GM21367 (cell line): ENCODE results near the gene OTUB2.

Experiments
- ATAC-seq: cut with Tn5 transposase; IDR thresholded peaks from one replicate; pipeline ENCODE4 v1.9.1; 2021; ENCODE audit not compliant: unreplicated experiment

OTUB2 gene

DNA sequence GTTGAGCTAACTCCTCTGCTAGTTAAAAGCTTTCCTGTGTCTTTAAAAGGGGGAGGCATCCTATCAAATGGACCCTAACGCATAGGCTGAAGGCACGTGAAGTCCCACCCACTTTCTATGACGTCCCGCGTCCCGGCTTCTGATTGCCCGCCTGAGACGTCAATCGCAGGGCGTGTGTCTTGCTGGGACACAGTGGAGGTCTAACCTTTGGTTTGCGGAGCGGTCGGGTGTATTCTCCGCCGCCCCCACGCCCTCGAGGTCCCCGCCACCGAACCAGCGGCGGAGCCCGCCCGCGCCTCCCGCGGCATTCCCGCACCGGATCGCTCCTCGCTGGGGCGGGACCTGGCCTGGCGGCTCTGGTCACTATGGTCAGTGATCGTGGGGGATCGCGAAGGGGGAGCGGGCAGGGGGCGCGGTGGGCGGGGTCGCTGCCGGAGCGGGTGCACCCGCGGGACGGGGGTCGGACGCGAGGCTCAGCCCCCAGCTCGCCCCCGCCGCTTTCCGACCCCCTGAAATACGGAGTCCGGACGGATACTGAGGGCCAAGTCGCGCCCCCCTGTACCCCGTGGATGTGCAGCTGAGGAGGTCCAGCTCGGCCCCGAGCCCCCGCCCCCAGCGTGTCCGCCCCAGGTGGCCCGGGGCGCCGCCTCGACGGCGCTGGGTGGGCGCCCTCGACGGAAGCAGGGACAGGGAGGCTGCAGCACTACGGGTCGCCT, at the start of gene OTUB2:
TSS of gene OTUB2 (plus strand) at position 168 of the 716 bp plus-strand sequence. CDS start at position 366, 198 bp downstream.
- ATAC-seq = peak; percentile 100

DNA sequence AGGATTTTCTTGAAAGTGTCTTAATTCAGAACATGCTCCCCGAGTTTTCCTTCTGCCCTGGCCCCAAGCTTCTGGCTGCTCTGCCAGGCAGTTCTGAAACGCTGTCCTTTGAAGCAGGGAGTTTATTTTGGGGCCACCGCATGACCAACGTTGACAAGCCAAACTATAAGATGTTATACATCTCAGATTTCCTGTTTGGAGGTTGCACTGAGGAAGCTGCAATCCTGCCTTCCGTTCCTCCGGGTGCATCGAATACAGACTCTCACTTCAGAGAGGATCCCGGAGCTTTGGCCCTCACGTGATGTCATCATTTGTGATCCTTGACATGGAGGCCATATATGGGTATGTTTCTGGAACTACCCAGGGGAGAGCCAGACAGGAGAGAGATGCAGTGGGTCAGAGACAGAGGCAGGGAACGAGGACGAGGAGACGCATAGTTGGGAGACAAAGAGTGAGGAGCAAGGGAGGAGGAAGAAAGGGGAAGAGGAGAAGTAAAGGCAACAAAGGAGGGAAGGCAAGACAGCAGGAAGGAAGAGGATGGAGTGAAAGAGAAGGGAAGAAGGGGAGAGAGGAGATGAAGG, 49.6 kb upstream of the OTUB2 start, which contains the start of gene ASB2:
TSS of gene ASB2 (minus strand) at position 94 of the 581 bp plus-strand sequence. CDS start 12,031 bp downstream, outside the sequence.
- ATAC-seq = peak; percentile 8

- no peak for ATAC-seq
Measured at GRCh38 chr14:93977171-93977570, 49.0 kb upstream of the OTUB2 start.

- ATAC-seq = peak; percentile 37
Measured at GRCh38 chr14:93977790-93978581, 48.2 kb upstream of the OTUB2 start.

GRCh38 chr14:93978735-93979134, 47.4 kb upstream of the OTUB2 start:
- no peak for ATAC-seq

DNA sequence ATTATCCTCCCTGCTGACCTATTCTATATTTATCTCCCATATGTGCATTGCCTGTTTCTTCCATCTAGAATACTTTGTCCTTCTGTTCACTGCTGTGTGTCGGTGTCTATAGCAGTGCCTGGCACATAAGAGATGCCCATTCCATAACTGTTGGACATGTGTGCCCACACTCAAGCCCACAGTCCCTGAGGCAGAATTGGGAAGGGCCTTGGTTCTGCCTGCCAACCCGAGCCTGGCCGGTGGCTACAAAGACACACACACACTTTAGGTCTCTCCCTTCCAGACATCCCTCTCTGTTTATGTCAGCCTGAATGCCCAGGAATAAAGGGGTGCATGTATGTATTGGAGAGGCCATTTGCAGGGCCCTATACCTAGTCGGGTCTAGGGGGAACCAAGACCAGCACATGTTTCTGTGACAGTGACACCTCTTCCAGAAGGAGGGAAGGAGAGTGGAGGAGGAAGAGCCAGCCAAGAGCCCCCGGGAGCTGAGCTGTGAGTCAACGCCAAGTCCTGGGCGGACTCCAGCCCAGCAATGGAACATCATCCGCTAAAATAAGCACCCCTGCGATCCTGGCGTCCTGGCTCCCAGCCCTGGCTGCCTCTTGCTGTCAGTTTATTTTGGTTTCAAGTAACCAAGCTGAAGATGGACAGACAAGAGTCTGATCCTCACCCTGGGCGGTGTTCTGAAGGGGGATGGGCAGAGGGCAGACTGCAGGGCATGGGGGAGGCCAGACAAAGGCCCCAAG, 45.5 kb upstream of the OTUB2 start:
- no peak for ATAC-seq

- no peak for ATAC-seq
Measured at GRCh38 chr14:93981316-93982229, 44.6 kb upstream of the OTUB2 start.

GRCh38 chr14:93982230-93983007, 43.7 kb upstream of the OTUB2 start:
- ATAC-seq = no peak

DNA sequence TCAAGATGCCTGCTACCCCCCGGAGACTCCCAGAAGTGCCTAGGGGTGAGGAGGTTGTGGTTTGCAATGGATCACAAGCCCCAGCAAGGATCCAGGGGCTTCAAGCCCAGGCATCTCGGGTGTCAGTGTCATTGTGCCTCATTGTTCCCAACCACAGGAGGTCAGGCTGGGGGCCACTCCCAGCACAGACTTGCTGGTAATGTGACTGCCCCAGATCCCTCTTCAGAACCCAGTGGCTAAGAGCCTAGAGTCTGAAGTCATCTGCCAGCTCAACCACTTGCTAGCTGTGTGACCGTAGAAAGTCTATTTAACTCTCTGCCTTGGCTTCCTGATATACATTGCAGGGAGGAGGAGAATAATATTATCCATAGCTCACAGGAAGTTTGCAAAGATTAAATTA, 42.1 kb upstream of the OTUB2 start:
- no peak for ATAC-seq

GRCh38 chr14:93984987-93985410, 41.1 kb upstream of the OTUB2 start:
- ATAC-seq = no peak

DNA sequence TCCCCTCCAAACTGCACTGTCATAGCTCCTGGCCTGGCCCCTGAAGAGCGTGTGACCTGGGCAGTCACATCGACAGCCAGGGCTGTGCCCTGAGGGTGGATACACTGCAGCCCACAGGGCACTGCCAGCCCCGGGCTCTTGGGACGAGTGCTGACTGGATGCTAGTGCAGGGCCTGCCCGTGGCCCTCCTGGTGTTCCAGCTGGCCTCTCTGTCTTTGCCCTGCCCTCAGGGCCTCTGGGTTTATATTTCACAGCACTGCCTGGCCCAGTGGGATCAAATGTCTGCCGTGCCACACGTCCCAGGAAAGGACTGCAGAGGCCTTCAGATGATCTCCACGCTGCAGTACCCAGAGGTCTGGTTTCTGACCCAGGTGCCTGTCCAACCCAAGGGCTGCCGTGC, 39.2 kb upstream of the OTUB2 start:
- no peak for ATAC-seq

- ATAC-seq = no peak
Measured at GRCh38 chr14:93987376-93987775, 38.8 kb upstream of the OTUB2 start.

DNA sequence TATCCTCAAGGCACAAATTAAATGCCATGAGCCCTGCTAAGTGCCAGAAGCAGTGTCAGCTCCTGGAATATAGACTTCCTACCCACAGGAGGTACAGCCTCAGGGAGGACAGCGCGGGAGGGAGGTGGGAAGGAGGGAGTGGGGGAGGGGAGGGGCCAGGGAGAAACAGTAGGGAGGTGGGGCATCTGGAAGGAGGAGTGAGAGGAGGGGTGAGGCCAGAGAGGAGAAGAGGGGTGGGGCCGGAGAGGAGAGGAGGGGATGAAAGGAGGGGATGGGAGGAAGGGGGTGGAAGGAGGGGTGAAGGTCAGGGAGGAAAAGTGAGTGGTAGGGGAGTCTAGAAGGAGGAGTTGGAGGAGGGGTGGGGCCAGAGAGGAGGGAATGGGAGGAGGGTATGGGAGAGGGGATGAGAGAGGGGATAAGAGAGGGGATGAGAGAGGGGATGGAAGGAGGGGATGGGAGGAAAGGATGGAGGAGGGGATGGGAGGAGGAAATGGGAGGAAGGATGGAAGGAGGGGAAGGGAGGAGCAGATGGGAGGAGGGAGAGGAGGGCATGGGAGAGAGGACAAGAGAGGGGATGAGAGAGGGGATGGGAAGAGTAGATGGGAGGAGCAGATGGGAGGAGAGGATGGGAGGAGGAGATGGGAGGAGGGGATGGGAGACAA, 38.2 kb upstream of the OTUB2 start:
- ATAC-seq = no peak

DNA sequence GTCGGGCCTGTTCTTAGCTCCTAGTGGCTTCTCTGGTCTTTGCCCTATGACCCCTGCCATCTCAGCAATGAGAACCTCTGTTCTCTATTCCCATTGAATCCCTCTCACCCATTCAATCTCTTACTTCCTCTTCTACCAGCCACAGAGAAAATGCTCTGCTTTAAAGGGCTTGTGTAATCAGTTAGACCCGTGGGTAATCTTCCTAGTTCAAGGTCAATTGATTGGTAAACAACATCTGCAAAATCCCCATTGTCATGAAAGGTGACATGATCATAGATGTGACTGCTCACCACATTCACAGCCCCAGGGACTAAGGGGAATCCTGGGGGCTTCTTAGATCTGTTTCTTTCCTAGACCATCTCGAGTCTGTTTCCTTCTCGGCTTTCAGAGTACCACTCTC, 36.2 kb upstream of the OTUB2 start:
- ATAC-seq = no peak

- no peak for ATAC-seq
Measured at GRCh38 chr14:93991212-93991611, 34.9 kb upstream of the OTUB2 start.

DNA sequence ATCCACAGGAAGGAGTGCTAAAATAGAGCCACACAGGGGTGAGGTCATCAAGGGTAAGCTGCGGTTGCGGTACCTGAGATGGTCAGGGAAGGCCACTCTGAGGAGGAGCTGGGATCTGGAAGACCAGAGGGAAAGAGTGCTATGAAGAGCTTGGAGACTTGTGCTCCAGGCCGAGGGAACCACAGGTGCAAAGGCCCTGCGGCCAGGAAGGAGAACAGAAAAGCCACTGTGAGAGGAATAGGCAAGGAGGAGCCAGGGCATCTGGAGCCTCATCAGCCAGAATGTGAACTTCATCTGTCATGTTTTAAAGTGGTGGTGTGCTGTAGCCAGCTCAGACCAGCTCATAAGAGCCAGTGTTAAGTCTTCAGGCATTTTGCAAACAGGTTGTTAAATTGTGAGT, 34.5 kb upstream of the OTUB2 start:
- ATAC-seq = no peak

DNA sequence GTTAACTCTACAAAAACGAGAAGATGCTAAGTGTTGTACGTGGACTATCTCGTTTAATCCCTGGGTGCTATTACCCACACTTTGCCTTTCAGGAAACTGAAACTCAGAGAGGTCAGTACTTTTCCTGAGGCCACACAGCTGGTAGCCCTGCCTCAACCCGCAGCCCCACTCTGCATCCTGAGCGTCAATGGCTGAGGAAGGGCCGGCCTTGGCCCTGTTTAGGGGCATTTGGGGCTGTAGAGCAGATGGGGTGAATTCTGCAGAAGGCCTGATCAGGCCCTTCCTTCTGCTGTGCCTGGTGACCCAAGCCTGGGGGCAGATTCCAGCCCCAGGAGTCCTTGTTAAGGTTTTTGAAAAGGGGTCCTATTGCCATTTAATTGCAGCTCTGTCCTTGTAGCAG, 32.8 kb upstream of the OTUB2 start:
- ATAC-seq = no peak

DNA sequence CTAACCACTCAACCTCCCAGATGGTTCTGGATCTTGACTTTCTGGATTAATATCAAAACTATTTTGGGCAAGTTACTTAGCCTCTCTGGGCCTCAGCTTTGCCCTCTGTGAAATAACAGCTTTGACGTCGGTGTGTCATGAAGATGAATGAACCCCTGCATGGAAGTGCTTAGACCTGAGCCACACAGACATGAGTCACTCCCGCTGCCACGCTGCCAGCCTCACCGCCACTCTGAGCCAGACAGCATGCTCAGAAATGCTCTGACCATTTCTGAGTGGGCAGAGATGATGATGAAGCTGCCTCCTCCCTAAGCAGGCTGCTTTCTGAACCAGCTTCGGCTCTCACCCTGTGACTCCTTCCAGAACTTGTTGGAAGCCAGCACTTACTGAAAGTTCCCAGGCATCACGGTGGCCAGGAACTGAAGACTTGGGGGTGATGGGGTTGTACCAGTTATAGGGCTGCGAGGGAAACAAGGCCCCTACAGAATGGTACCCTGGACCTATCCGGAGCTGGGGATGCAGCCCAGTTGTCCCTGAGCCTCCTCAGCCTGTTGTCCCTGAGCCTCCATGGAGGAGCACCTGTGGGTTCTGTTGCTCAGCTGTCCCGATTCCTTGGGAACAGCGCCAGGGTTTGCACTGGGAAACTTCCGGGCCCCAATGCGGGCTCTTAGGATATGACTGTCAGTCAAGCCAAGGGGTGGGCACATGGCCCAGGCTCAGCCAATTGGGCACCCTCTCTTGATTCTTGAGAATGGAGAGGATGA, 31.0 kb upstream of the OTUB2 start:
- ATAC-seq = no peak
